COLO668 (cell line): ENCODE measurements around the gene EVX1.

Experiments
- DNase-seq: peaks from one replicate; lab custom pipeline; 2025; ENCODE audit not compliant: unreplicated experiment; lab: John Stamatoyannopoulos, UW

The EVX1 gene

DNA sequence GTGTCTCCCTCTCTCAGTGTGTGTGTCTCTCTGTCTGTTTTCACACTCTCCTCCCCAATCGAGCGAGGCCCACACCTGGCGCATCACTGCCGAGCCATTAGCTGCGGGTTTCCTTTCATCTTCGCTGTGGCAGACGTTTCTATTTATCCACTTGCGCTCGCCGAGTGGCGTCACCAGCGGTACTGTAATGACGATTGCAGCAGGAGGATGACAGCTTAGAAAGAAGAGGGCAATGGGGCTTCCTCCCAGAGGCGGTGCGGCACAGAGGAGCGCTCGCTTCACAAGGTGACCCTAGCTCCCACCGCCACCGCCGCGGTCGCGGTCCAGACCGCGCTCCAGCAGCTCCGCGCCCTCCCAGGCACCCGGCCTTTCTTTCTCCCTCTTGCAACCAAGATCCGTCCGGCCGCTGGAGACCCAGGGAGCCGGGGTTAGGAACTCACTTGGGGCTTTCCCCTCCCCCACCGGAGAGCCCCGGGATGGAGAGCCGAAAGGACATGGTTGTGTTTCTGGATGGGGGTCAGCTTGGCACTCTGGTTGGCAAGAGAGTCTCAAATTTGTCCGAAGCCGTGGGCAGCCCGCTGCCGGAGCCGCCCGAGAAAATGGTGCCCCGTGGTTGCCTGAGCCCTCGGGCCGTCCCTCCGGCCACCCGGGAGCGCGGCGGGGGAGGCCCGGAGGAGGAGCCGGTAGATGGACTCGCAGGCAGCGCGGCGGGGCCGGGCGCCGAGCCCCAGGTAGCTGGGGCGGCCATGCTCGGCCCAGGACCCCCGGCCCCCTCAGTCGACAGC, at the start of gene EVX1:
EVX1 (plus strand) TSS at position 248 of the 785 bp plus-strand sequence; CDS start at position 477, 229 bp downstream.
- peak; percentile 83 for DNase-seq

- no peak for DNase-seq
Measured at GRCh38 chr7:27193335-27194001, 49.1 kb upstream of the EVX1 start.

DNA sequence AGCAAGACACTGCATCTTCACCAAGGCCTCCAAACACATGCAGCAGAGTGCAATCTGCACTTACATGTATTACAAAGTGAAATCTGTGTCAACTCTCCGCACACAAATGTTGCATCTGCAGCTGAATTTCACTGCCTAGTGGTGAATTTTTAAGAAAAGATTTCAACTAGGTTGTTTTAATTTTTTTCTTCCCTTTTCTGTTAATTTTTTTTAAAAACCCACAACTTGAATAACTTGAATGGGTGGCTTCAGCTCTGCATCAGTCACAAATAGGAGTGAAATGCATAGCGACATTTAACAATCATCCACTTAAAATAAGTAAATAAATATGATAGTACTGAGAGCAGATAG, 48.6 kb upstream of the EVX1 start:
- no peak for DNase-seq

DNA sequence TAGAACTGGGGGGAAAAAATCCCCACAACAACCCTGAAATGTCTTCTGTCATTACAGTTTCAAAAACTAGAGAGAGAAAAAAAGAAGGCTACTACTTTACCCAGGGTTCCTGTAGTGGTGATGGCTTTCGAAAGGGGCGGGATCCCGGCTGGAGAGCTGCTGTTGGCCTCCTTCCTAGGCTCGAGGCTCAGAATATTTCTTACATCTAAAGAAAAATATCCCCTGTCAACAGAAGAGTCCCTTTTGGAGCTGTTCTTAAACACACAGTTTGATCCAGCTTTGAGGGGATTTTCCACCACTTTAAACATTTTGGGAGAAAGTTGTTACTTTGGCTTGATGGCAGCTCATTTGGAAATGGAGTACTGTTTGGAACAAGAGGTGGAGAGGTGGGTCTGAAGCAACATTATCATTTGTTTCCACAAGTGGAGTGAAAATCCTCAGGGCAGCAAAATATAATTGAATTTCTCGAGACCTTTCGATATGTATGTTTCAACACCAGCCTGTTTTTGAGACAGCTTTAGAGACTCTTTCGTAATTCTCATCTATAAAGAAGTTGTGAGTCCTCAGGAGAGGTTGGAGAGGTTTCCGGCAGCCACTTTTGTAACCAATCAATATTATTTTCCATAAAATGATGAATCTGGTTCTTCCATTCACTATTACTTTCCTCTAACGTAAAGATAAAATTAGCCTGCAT, 47.8 kb upstream of the EVX1 start:
- no peak for DNase-seq

DNA sequence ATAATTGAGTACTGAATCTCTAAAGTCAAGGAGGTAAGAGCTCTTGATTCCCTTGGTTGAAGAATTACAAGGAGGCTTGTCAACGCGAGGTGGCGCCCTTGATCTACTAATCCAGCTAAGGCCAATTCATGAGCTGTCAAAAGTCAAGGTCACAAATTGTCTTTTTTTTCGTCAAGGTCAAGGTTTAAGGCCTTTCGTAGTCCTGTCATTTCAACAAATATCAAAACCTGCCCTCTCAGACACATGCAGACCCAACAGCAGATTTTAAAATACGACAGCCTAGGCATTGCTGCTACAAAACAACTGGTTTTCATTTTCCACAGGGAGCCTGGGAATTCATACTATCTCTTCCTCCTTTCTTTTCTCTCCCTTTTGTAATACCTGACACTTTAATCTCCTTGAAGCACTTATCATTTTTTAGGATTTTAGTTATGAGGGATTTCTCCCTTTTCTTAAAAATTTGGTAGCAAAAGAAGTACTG, 46.3 kb upstream of the EVX1 start:
- DNase-seq = peak; percentile 91

GRCh38 chr7:27197137-27198042, 45.2 kb upstream of the EVX1 start:
- DNase-seq = no peak

DNA sequence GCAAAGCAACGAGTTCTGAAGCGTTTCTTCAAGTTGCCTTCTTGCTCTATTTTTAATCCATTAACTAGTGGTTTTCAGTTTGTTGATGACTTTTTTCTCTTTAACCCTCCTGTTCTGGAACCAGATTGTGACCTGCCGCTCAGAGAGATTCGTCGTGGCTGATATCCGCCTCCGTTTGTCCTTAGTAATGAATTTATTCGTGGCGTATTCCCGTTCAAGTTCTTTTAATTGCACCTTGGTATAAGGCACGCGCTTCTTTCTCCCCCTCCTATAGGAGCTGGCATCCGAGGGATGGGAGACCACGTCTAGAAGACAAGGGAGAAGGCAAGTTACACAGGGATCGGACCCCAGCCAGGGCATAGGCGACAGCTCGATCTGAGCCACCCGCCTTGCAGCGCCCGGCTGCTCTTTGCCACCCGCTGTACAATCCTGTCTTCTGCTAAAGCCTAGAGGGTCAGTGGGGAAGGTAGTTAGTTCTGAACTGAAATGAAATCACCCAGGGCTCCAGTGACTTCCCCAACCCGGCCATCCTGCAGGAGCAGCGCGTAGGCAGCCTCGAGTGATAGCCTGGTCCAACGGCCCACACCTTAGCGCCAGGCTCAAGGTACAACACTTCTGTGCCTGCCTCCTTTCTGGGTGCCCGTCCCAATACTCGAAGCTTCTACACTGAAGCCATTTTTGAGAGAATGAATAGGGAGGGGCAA, 44.3 kb upstream of the EVX1 start:
- no peak for DNase-seq

GRCh38 chr7:27198871-27199801, 43.5 kb upstream of the EVX1 start:
- DNase-seq = peak; percentile 85

- peak; percentile 97 for DNase-seq
Measured at GRCh38 chr7:27199849-27200760, 42.5 kb upstream of the EVX1 start, which contains the start of gene HOXA13. Gene HOXA13, minus strand, starts transcription at chr7:27200091. Its CDS starts 14 bp downstream, at chr7:27200077.

GRCh38 chr7:27200761-27201579, 41.6 kb upstream of the EVX1 start:
- no peak for DNase-seq

DNA sequence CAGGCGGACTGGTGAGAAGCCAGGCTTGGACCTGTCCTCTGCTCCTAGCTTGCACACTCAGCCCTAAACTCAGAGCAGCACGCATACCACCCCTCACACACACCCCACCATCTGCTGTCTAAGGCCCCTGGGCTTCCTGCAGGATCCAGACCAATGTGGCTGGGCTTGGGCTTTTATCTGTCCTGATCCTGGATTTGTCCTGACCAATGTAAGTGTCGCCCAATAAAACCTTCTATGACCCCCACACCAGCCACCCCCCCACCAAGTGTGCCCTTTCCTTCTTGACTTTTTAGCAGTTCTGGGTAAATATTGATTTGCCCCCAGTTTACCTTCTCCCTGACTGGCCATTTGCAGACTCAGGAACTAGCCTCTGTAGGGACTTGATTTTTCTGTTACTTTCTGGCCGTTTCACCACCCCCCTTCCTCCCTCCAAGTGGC, 41.0 kb upstream of the EVX1 start:
- DNase-seq = no peak

GRCh38 chr7:27202018-27202861, 40.4 kb upstream of the EVX1 start:
- DNase-seq = no peak

DNA sequence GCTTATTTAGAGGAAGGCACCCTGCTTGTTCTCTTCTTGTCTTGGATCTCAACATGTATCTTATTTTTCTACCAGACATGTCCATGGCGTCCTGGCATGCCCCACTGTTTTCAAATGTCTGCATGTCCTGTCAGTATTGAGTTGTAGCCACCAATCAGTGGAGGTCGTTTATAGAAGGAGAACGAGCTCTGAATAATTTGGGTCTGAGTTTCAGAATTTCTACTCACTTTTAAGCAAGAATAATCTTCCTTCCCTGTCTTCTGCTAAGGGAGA, 39.8 kb upstream of the EVX1 start:
- no peak for DNase-seq

GRCh38 chr7:27203365-27203953, 39.1 kb upstream of the EVX1 start:
- DNase-seq = no peak

DNA sequence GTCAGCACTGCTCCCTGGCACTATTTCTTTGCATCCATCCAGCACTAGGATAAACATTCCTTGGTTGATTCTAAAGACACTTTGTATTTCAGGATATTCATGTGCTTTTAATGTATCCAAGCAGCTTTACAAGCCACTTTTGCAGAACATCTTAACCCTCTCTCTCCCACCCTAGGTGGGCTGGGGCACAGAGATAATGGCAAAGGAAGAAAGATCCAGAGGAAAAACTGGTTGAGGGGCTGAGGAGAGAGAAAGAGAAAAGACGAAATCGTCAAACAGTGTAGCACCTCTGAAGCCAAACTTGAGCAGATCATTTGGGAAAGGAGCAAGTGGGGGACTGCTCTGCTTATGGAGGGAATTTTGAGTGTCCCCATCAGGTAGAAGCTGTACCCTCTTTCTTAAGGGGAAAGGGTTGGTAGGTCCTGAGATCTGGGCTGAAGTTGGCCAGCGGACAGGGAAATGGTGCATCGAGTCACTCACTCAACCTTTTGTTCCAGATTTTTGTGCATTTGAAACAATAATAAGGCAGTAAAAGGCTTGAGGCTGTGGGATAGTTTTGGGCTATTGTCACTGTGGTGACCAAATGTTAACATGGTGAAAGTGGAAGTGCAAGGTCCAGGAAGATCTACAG, 38.5 kb upstream of the EVX1 start:
- no peak for DNase-seq
